HepG2 (cell line): ENCODE results near the gene RARA. TPM values are rescaled to one million over a fixed set of nuclear protein-coding genes. Genes with fewer than 3 reads are reported as not detected.

Experiments
- FOXA3 ChIP-seq: IDR thresholded peaks from 2 replicates; pipeline ENCODE4 v1.6.1; 2016; ENCODE audit warnings: missing genetic modification reagents, missing compliant biosample characterization
- FOXC1 ChIP-seq: sonication (generic); formaldehyde crosslinking; IDR thresholded peaks from 2 replicates; pipeline ENCODE4 v1.8.0; 2022; ENCODE audit warnings: mild to moderate bottlenecking, missing genetic modification reagents, borderline replicate concordance
- FOXO1 ChIP-seq: sonication (generic); formaldehyde crosslinking; IDR thresholded peaks from 2 replicates; pipeline ENCODE4 v1.4.0; 2020; ENCODE audit warnings: missing genetic modification reagents
- HCFC1 ChIP-seq: fragments of 150-350 bp; IDR thresholded peaks from 2 replicates; pipeline ENCODE4 v1.6.1; 2014; ENCODE audit warnings: low read depth, low read length
- KDM1A ChIP-seq: IDR thresholded peaks from 2 replicates; pipeline ENCODE4 v1.6.1; 2016; ENCODE audit warnings: missing compliant biosample characterization
- MAZ ChIP-seq, 2 experiments: sonication (generic) in 1 of 2; formaldehyde crosslinking in 1 of 2; IDR thresholded peaks; 2 replicates each; pipeline versions ENCODE4 v1.5.0 to v1.6.1; 2012 to 2020; ENCODE audit warnings: low read depth in 2 of 2, mild to moderate bottlenecking in 2 of 2, borderline replicate concordance in 1 of 2, improper control_type of control experiment in 1 of 2, low read length in 1 of 2, missing genetic modification reagents in 1 of 2, moderate library complexity in 1 of 2
- RBM39 ChIP-seq: fragments of 200-400 bp; formaldehyde crosslinking; IDR thresholded peaks from one replicate; pipeline ENCODE4 v1.6.1; 2018; ENCODE audit warnings: antibody characterized with exemption, mild to moderate bottlenecking, low read depth, low read length; ENCODE audit not compliant: poor library complexity, severe bottlenecking
- RFXANK ChIP-seq: IDR thresholded peaks from 2 replicates; pipeline ENCODE4 v1.6.1; 2016
- SMAD1 ChIP-seq: sonication (generic); formaldehyde crosslinking; IDR thresholded peaks from 2 replicates; pipeline ENCODE4 v1.4.0; 2020; ENCODE audit warnings: missing genetic modification reagents, low read depth, mild to moderate bottlenecking, borderline replicate concordance
- SP2 ChIP-seq: sonication (generic); formaldehyde crosslinking; IDR thresholded peaks from 2 replicates; pipeline ENCODE4 v1.5.1; 2020; ENCODE audit warnings: mild to moderate bottlenecking, missing genetic modification reagents
- ZBTB20 ChIP-seq: sonication (generic); formaldehyde crosslinking; IDR thresholded peaks from 2 replicates; pipeline ENCODE4 v1.8.1; 2023; ENCODE audit warnings: missing genetic modification reagents, low read depth, mild to moderate bottlenecking, borderline replicate concordance
- ZNF143 ChIP-seq: sonication (generic); formaldehyde crosslinking; IDR thresholded peaks from 2 replicates; pipeline ENCODE4 v1.4.0; 2020; ENCODE audit warnings: missing genetic modification reagents
- ZNF180 ChIP-seq: sonication (generic); formaldehyde crosslinking; IDR thresholded peaks from 2 replicates; pipeline ENCODE4 v1.4.0; 2020; ENCODE audit warnings: low read depth, missing genetic modification reagents, borderline replicate concordance
- ZNF24 ChIP-seq: fragments of 450-650 bp; IDR thresholded peaks from 2 replicates; pipeline ENCODE4 v1.6.1; 2017; ENCODE audit warnings: antibody characterized with exemption, mild to moderate bottlenecking
- ZNF567 ChIP-seq: sonication (generic); formaldehyde crosslinking; IDR thresholded peaks from 2 replicates; pipeline ENCODE4 v1.8.1; 2023; ENCODE audit warnings: mild to moderate bottlenecking, missing genetic modification reagents, borderline replicate concordance
- polyA plus RNA-seq, 8 experiments: library from polyadenylated mRNA; depleted of rRNA in 3 of 8; stranded (reverse) in 7 of 8; unstranded in 1 of 8; fragments of >200 nt; fragmentation: Illumina TruSeq in 4 of 8; extraction: Trizol in 4 of 8; gene quantifications; 2 replicates each; pipeline versions ENCODE4 v1.2.1 to v1.2.3, GENCODE V29; 2011 to 2016; ENCODE audit warnings: low read depth in 4 of 8, missing spikeins in 1 of 8, mixed read lengths in 1 of 8; ENCODE audit not compliant: insufficient read depth in 1 of 8
- total RNA-seq, 5 experiments: library from RNA; depleted of rRNA; stranded (reverse); fragments of >200 nt; fragmentation: Illumina TruSeq; extraction: Trizol; gene quantifications; 2 replicates each; pipeline ENCODE4 v1.2.3, GENCODE V29; 2016; ENCODE audit warnings: low read depth in 1 of 5
- TF ChIP-seq, protein P1 (sequence below): sonication (generic); formaldehyde crosslinking; IDR thresholded peaks from 2 replicates; pipeline ENCODE4 v1.5.0; 2020; ENCODE audit warnings: missing genetic modification reagents
- TF ChIP-seq, protein P2 (sequence below): IDR thresholded peaks from 2 replicates; pipeline ENCODE4 v1.6.1; 2016; ENCODE audit warnings: low read depth, borderline replicate concordance
- TF ChIP-seq, protein P3 (sequence below): sonication (generic); formaldehyde crosslinking; IDR thresholded peaks from 2 replicates; pipeline ENCODE4 v1.4.0; 2020; ENCODE audit warnings: missing genetic modification reagents, mild to moderate bottlenecking, borderline replicate concordance
- TF ChIP-seq, protein P4 (sequence below), 2 experiments: sonication (generic) in 1 of 2; formaldehyde crosslinking in 1 of 2; IDR thresholded peaks; 2 replicates each; pipeline versions ENCODE4 v1.6.1 to v1.9.0; 2014 to 2022; ENCODE audit warnings: antibody characterized with exemption in 1 of 2, borderline replicate concordance in 1 of 2, inconsistent platforms in 1 of 2, low read depth in 1 of 2, missing genetic modification reagents in 1 of 2

Gene RARA
- total and polyA plus RNA-seq, 2 of the 13 experiments (the other 11 are each of a cell fraction or from before 2014, with no cell fraction given) = 6.4 to 8.6 TPM

DNA sequence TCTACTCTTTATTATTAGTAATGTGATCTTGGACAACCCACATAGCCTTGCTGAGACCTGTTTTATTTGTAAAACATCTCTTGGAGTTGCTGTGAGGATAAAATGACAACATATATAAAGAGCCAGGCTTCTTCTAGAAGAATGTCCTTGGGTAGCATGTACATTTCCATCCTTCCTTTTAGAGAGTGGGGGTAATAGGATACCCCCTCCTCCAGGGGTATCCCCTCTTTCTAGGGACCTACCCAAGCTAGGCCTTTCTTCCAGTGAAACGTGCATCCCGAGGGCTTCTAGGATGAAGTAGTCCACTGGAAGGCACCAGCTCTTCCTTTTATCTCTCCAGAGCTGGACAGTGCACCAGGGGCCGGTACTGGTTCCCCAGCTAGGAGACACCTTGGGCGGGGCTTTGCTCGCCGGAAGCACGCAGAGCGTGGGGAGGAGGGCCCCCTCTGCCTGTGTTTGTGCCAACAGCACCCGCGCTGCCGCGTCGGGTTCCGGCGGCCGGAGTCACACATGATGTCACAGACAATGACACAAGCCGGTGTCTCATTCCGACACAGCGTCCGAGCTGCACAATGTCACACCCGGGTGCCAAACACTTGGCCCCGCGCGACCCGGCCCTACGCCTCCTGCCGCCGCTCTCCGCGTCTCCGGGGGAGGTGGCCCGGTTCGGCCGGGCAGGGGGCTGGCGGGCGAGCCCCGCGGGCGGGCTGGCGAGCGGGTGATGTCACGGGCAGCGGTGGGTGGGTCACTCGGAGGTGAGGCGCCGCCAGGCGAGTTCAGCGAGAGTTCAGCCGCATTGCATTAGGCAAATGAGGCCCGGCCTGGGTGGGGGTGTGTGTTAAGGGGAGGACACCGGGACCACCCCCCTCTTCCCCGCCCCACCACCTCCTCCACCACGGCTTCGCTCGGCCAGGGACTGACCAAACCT, 32.2 kb downstream of the RARA start (continued):
- TF ChIP-seq ZBTB20 (CRISPR knock-in tag) (peak; percentile 58; the same call in 1 of the 2 replicates), FOXO1 (CRISPR knock-in tag) (peak; percentile 77), SMAD1 (CRISPR knock-in tag) (peak; percentile 76; the same call in 1 of the 2 replicates), ZNF567 (CRISPR knock-in tag) (0 out of 2 replicates have a peak, but pooled peaks have one; percentile 75), FOXC1 (CRISPR knock-in tag) (peak; percentile 69; the same call in 1 of the 2 replicates), RFXANK (CRISPR knock-in tag) (no peak), ZNF24 (no peak), MAZ (IDR thresholded peaks at IDR 0.05; ENCODE audit: borderline replicate concordance, low read depth, low read length) (peak; percentile 92), MAZ (CRISPR knock-in tag; IDR thresholded peaks at IDR 0.05; ENCODE audit: low read depth) (peak; percentile 70; the same call in 1 of the 2 replicates), ZNF143 (CRISPR knock-in tag) (no peak), RBM39 (peak; percentile 45), FOXA3 (CRISPR knock-in tag) (peak; percentile 70), ZNF180 (CRISPR knock-in tag) (0 out of 2 replicates have a peak, but pooled peaks have one; percentile 69), HCFC1 (no peak), SP2 (peak; percentile 60; the same call in 1 of the 2 replicates), KDM1A (no peak)
- TF ChIP-seq, protein P1, sequence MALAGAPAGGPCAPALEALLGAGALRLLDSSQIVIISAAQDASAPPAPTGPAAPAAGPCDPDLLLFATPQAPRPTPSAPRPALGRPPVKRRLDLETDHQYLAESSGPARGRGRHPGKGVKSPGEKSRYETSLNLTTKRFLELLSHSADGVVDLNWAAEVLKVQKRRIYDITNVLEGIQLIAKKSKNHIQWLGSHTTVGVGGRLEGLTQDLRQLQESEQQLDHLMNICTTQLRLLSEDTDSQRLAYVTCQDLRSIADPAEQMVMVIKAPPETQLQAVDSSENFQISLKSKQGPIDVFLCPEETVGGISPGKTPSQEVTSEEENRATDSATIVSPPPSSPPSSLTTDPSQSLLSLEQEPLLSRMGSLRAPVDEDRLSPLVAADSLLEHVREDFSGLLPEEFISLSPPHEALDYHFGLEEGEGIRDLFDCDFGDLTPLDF = no peak
- TF ChIP-seq, protein P2, sequence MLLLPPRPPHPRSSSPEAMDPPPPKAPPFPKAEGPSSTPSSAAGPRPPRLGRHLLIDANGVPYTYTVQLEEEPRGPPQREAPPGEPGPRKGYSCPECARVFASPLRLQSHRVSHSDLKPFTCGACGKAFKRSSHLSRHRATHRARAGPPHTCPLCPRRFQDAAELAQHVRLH = no peak
- TF ChIP-seq, protein P3, sequence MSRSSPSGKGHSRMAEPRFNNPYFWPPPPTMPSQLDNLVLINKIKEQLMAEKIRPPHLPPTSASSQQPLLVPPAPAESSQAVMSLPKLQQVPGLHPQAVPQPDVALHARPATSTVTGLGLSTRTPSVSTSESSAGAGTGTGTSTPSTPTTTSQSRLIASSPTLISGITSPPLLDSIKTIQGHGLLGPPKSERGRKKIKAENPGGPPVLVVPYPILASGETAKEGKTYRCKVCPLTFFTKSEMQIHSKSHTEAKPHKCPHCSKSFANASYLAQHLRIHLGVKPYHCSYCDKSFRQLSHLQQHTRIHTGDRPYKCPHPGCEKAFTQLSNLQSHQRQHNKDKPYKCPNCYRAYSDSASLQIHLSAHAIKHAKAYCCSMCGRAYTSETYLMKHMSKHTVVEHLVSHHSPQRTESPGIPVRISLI (CRISPR knock-in tag) = 0 out of 2 replicates have a peak, but pooled peaks have one; percentile 20
- TF ChIP-seq, protein P4, sequence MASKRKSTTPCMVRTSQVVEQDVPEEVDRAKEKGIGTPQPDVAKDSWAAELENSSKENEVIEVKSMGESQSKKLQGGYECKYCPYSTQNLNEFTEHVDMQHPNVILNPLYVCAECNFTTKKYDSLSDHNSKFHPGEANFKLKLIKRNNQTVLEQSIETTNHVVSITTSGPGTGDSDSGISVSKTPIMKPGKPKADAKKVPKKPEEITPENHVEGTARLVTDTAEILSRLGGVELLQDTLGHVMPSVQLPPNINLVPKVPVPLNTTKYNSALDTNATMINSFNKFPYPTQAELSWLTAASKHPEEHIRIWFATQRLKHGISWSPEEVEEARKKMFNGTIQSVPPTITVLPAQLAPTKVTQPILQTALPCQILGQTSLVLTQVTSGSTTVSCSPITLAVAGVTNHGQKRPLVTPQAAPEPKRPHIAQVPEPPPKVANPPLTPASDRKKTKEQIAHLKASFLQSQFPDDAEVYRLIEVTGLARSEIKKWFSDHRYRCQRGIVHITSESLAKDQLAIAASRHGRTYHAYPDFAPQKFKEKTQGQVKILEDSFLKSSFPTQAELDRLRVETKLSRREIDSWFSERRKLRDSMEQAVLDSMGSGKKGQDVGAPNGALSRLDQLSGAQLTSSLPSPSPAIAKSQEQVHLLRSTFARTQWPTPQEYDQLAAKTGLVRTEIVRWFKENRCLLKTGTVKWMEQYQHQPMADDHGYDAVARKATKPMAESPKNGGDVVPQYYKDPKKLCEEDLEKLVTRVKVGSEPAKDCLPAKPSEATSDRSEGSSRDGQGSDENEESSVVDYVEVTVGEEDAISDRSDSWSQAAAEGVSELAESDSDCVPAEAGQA (IDR thresholded peaks at IDR 0.05; ENCODE audit: low read depth) = peak; percentile 97
- TF ChIP-seq, protein P4 (CRISPR knock-in tag; IDR thresholded peaks at IDR 0.05; ENCODE audit: borderline replicate concordance) = no peak
